ENCODE measurements around the gene TMX2. TPM values are rescaled to one million over a fixed set of nuclear protein-coding genes. Genes with fewer than 3 reads are reported as not detected.

The TMX2 gene
- total RNA-seq, 1 donor from 2014 or later = 59.5 TPM

DNA sequence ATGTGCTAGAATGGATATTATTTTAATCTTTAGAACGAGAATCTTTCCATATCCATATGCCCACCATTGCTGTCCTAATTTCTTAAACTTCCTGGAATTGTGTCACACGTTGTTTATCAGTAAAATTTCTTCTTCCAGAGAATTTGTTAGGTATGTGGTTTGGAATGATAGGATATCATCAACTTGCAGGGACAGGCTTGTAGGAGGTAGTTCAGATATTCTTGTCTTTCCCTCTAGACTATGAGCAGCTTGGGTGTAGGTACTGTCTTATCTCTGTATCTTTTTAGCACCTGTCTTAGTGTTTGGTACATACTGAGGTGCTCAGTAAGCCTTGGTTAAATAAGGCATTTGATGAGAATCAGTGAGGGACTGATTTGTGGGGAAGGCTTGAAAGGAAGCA, 52.6 kb downstream of the TMX2 start:
- Mint-ChIP-seq H3K36me3 (ENCODE audit: low read depth) (no peaks in the 10 kb centered on the region), H3K9me3 (ENCODE audit: low read depth) (no peaks in the 10 kb centered on the region), H3K4me3 (ENCODE audit: unreplicated experiment) (peak overlapping the region; percentile 100), H3K27ac (ENCODE audit: unreplicated experiment) (peak overlapping the region; percentile 81), H3K4me1 (ENCODE audit: low read depth) (peaks cover 55% of the 10 kb centered on the region), H3K27me3 (ENCODE audit: low read depth) (no peaks in the 10 kb centered on the region)
- DNase-seq (ENCODE audit: low spot score) = no peak
- TF ChIP-seq, protein P1, sequence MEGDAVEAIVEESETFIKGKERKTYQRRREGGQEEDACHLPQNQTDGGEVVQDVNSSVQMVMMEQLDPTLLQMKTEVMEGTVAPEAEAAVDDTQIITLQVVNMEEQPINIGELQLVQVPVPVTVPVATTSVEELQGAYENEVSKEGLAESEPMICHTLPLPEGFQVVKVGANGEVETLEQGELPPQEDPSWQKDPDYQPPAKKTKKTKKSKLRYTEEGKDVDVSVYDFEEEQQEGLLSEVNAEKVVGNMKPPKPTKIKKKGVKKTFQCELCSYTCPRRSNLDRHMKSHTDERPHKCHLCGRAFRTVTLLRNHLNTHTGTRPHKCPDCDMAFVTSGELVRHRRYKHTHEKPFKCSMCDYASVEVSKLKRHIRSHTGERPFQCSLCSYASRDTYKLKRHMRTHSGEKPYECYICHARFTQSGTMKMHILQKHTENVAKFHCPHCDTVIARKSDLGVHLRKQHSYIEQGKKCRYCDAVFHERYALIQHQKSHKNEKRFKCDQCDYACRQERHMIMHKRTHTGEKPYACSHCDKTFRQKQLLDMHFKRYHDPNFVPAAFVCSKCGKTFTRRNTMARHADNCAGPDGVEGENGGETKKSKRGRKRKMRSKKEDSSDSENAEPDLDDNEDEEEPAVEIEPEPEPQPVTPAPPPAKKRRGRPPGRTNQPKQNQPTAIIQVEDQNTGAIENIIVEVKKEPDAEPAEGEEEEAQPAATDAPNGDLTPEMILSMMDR (IDR thresholded peaks at IDR 0.05) = no peak

DNA sequence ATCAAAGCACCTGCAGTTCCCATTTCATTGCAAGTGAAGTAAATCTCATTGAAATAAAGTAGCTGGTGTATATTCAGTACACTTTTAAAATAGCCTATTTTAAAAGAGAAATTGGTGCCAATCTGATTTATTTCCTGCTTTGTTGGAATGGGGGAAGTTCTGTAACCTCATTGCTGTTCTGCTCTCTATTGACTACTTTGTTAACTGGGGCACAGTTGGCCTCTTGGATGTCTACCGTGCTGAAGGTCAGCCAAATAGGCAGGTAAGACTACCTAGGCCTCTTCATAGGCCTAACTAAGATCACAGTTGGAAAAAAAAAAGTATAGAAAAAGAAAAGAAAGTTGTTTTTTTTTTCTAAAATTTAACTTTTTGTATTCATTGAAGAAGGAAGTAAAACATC, 58.4 kb downstream of the TMX2 start:
- Mint-ChIP-seq H3K36me3 (ENCODE audit: low read depth) (peaks cover 2% of the 10 kb centered on the region), H3K4me3 (ENCODE audit: unreplicated experiment) (no peak overlapping the region), H3K4me1 (ENCODE audit: low read depth) (peaks cover 66% of the 10 kb centered on the region), H3K27me3 (ENCODE audit: low read depth) (no peaks in the 10 kb centered on the region), H3K27ac (ENCODE audit: unreplicated experiment) (no peak overlapping the region), H3K9me3 (ENCODE audit: low read depth) (no peaks in the 10 kb centered on the region)
- TF ChIP-seq, protein P1 (IDR thresholded peaks at IDR 0.05) = no peak
- DNase-seq (ENCODE audit: low spot score) = no peak

DNA sequence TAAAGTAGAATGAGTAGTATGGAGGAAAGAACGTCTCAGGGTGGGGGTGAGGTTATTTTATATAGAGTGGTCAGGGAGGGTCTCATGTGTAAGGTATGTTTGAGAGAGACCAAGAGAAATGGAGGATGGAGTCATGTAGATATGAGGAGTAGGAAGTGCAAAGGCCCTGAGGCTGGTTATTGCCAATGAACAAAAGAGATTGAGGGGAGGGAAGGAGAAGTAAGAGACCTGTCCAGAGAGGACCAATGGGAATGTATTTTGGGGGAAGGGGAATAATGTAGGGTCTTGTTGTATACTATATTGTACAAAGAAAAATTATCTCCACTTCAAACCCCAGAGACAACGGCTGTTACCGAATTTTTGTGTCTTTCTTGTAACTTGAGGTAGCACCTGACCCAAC, 59.0 kb downstream of the TMX2 start:
- peaks cover 2% of the 10 kb centered on the region for H3K36me3 Mint-ChIP-seq (ENCODE audit: low read depth)
- TF ChIP-seq, protein P1 (IDR thresholded peaks at IDR 0.05) = no peak
- peak overlapping the region; percentile 42 for H3K27ac Mint-ChIP-seq (ENCODE audit: unreplicated experiment)
- H3K4me1 Mint-ChIP-seq (ENCODE audit: low read depth) = peaks cover 67% of the 10 kb centered on the region
- no peak for DNase-seq (ENCODE audit: low spot score)
- no peaks in the 10 kb centered on the region for H3K27me3 Mint-ChIP-seq (ENCODE audit: low read depth)
- H3K4me3 Mint-ChIP-seq (ENCODE audit: unreplicated experiment) = no peak overlapping the region
- H3K9me3 Mint-ChIP-seq (ENCODE audit: low read depth) = no peaks in the 10 kb centered on the region

DNA sequence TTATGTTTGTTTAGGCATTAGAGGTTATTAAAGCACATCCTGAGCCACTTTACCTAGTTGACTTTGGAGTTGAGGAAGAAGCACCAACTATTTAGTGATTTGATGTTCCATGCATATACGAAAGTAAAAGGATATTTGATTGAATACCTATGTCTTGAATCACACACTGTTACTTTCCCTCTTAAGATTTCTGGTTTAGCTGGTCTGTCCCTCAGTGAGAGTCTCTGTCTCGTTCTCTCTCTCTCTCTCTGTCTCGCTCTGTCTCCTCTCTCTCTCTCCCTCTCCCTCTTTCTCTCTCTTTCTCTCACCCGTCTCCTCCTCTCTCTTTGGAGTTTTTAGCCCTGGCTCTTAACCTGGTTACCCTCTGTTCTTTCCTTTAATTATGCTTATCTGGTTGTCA, 60.2 kb downstream of the TMX2 start:
- TF ChIP-seq, protein P1 (IDR thresholded peaks at IDR 0.05) = no peak
- DNase-seq (ENCODE audit: low spot score) = no peak
- peak overlapping the region; percentile 62 for H3K27ac Mint-ChIP-seq (ENCODE audit: unreplicated experiment)
- peaks cover 2% of the 10 kb centered on the region for H3K36me3 Mint-ChIP-seq (ENCODE audit: low read depth)
- no peaks in the 10 kb centered on the region for H3K9me3 Mint-ChIP-seq (ENCODE audit: low read depth)
- no peaks in the 10 kb centered on the region for H3K27me3 Mint-ChIP-seq (ENCODE audit: low read depth)
- no peak overlapping the region for H3K4me3 Mint-ChIP-seq (ENCODE audit: unreplicated experiment)
- peaks cover 70% of the 10 kb centered on the region for H3K4me1 Mint-ChIP-seq (ENCODE audit: low read depth)

DNA sequence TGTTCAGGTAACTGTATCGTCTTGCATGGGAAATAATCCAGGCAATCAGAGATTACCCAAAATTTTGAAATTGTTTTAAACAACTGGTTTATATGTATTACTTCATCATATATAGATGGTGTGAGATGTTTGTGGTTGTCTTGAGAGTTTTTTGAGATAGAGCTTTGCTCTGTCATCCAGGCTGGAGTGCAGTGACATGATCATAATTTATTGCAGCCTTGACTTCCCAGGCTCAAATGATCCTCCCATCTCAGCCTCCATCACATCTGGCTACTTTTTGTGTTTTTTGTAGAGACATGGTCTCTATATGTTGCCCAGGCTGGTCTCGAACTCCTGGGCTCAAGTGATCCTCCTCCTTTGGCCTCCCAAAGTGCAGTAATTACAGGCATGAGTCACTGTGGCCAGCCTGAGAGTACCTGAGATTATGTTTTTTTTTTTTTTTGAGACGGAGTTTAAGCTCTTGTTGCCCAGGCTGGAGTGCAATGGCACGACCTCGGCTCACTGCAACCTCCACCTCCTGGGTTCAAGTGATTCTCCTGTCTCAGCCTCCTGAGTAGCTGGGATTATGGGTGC, 60.7 kb downstream of the TMX2 start:
- Mint-ChIP-seq H3K9me3 (ENCODE audit: low read depth) (no peaks in the 10 kb centered on the region), H3K27me3 (ENCODE audit: low read depth) (no peaks in the 10 kb centered on the region), H3K4me1 (ENCODE audit: low read depth) (peaks cover 73% of the 10 kb centered on the region), H3K27ac (ENCODE audit: unreplicated experiment) (peak overlapping the region; percentile 68), H3K4me3 (ENCODE audit: unreplicated experiment) (no peak overlapping the region), H3K36me3 (ENCODE audit: low read depth) (peaks cover 2% of the 10 kb centered on the region)
- TF ChIP-seq, protein P1 (IDR thresholded peaks at IDR 0.05) = no peak
- no peak for DNase-seq (ENCODE audit: low spot score)
